ENCODE data around the gene METTL9.
"Not testable (repeated sequence)": the region's sequence is repeated elsewhere in the genome, so short reads cannot be mapped to it uniquely, and the experiment has no call there.

Gene METTL9

DNA sequence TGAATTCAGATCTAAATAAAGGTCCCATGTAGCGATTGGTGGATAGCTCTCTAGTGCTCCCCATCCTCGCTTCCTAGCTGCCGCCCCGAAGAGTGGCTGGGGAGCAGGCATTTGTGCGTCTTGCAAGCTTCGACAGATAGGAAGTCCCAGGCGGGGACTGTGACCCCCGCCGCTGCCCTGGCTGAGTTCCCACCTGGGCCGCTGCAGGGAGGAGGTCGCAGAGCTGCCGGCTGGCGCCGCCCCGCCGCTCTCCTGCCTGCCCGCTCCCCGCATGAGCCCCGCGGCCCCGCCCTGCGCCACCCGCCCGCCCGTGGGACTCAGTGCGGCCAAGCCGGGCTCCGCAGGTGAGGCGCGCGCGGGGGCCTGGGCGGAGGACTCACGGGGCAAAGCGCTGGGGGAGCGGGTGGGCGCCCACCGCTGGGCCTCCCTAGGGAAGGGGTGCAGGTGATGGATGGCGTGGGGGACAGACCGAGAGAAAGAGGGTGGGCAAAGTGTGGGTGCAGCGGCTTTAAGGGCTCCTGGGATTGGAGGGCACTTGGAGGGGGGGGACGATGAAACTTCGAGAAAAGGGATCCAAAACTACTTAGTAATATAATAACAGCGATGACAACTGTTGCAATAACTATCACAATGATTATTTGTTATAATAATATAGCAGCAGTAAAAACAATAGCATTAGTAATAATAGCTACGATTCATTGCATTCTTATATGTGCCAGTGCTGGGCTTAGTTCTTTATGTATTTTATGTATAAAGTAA lies 64.7 kb downstream of the METTL9 start, which contains the start of gene OTOA:
TSS of gene OTOA (plus strand) at position 80 of the 759 bp plus-strand sequence. CDS start 14,547 bp downstream, outside the sequence.
- Mint-ChIP-seq H3K4me1 (peaks cover 16 to 40% of the 10 kb centered on the region in 2 donors), H3K36me3 (no peaks in the 10 kb centered on the region), H3K9me3 (no peaks in the 10 kb centered on the region), H3K27ac (no peak within 1 kb of the TSS), H3K27me3 (no peaks in the 10 kb centered on the region), H3K4me3 (peak within 1 kb of the TSS; percentile 81 to 82)
- peak; percentile 83 to 86 for ATAC-seq (replicated peaks)
- peak; percentile 19 for DNase-seq

GRCh38 chr16:21664801-21665492 lies 65.6 kb downstream of the METTL9 start:
- Mint-ChIP-seq H3K27ac (peak overlapping the region; percentile 59), H3K4me3 (no peak overlapping the region)

GRCh38 chr16:21666772-21667171 lies 67.4 kb downstream of the METTL9 start:
- peaks cover 10 to 19% of the 10 kb centered on the region in 2 donors for H3K4me1 Mint-ChIP-seq
- ATAC-seq (replicated peaks) (no peak), DNase-seq (no peak)
- H3K27me3 Mint-ChIP-seq, result no peaks in the 10 kb centered on the region
- H3K36me3 Mint-ChIP-seq, result no peaks in the 10 kb centered on the region
- H3K27ac Mint-ChIP-seq, result no peak overlapping the region
- H3K9me3 Mint-ChIP-seq, result no peaks in the 10 kb centered on the region
- no peak overlapping the region for H3K4me3 Mint-ChIP-seq

More at GRCh38 chr16:21664801-21665492, 65.6 kb downstream of the METTL9 start:
- Mint-ChIP-seq H3K36me3 (no peaks in the 10 kb centered on the region), H3K27me3 (no peaks in the 10 kb centered on the region), H3K4me1 (peaks cover 14 to 32% of the 10 kb centered on the region in 2 donors), H3K9me3 (no peaks in the 10 kb centered on the region)
- DNase-seq, result no peak
- no peak for ATAC-seq (replicated peaks)

GRCh38 chr16:21667575-21667974 lies 68.2 kb downstream of the METTL9 start:
- Mint-ChIP-seq H3K36me3 (no peaks in the 10 kb centered on the region), H3K27me3 (no peaks in the 10 kb centered on the region), H3K9me3 (no peaks in the 10 kb centered on the region), H3K4me1 (peaks cover 8 to 14% of the 10 kb centered on the region in 2 donors), H3K4me3 (no peak overlapping the region), H3K27ac (no peak overlapping the region)
- ATAC-seq (replicated peaks), result no peak
- no peak for DNase-seq

DNA sequence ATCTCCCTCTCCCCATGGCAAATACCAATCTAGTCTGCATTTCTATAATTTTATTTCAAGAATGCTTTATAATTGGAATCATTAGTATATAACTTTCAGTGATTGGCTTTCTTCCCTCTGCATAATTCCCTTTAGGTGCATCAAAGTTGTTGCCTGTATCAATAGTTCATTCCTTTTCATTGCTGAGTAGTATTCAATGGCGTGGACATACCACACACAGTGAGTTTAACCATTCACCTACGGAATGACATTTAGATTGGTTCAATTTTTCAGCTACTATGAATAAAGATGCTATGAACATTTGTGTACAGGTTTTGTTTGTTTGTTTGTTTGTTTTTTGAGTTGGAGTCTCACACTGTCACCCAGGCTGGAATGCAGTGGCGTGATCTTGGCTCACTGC lies 74.1 kb downstream of the METTL9 start:
- DNase-seq (no peak), ATAC-seq (replicated peaks) (no peak)
- Mint-ChIP-seq H3K36me3 (no peaks in the 10 kb centered on the region), H3K4me1 (no peaks in the 10 kb centered on the region), H3K4me3 (no peak overlapping the region), H3K27me3 (peaks cover 0 to 6% of the 10 kb centered on the region in 2 donors), H3K9me3 (no peaks in the 10 kb centered on the region), H3K27ac (no peak overlapping the region)

DNA sequence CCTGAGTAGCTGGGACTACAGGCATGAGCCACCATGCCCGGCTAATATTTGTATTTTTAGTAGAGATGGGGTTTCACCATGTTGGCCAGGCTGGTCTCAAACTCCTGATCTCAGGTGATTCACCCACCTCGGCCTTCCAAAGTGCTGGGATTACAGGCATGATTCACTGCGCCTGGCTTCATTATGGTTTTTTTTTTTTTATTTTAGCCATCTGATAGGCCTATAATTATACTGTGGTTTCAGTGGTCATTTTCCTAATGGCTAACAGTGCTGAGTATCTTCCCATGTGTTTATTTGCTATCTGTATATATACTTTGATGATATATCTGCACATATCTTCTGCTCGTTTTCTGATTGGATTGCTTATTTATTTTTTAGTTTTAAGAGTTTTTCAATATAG lies 75.1 kb downstream of the METTL9 start:
- H3K4me3 Mint-ChIP-seq; H3K4me1 Mint-ChIP-seq; H3K36me3 Mint-ChIP-seq; H3K9me3 Mint-ChIP-seq; ATAC-seq (replicated peaks); H3K27me3 Mint-ChIP-seq; DNase-seq; H3K27ac Mint-ChIP-seq: not testable (repeated sequence)

- not testable (repeated sequence) for ATAC-seq (replicated peaks); H3K4me3 Mint-ChIP-seq
These were observed 81.3 kb downstream of the METTL9 start for GRCh38 chr16:21680714-21681113.

GRCh38 chr16:21683184-21683583 lies 83.8 kb downstream of the METTL9 start:
- Mint-ChIP-seq H3K9me3 (peaks cover 2 to 3% of the 10 kb centered on the region in 2 donors), H3K27ac (no peak overlapping the region), H3K36me3 (peaks cover 0 to 2% of the 10 kb centered on the region in 2 donors), H3K27me3 (peaks cover 6 to 20% of the 10 kb centered on the region in 2 donors), H3K4me3 (no peak overlapping the region), H3K4me1 (peaks cover 4 to 8% of the 10 kb centered on the region in 2 donors)
- DNase-seq (no peak), ATAC-seq (replicated peaks) (no peak)

More at GRCh38 chr16:21680714-21681113, 81.3 kb downstream of the METTL9 start:
- not testable (repeated sequence) for DNase-seq, H3K27ac Mint-ChIP-seq, H3K36me3 Mint-ChIP-seq, H3K4me1 Mint-ChIP-seq, H3K9me3 Mint-ChIP-seq
- H3K27me3 Mint-ChIP-seq, result peaks cover 10 to 20% of the 10 kb centered on the region in 2 donors

- DNase-seq (no peak), ATAC-seq (replicated peaks) (peak in 1 of 2 donors; percentile 27)
- Mint-ChIP-seq H3K4me3 (no peak overlapping the region), H3K4me1 (peaks cover 4 to 8% of the 10 kb centered on the region in 2 donors), H3K9me3 (peaks cover 3% of the 10 kb centered on the region in 2 donors), H3K36me3 (peaks cover 0 to 2% of the 10 kb centered on the region in 2 donors), H3K27me3 (peaks cover 4 to 20% of the 10 kb centered on the region in 2 donors), H3K27ac (no peak overlapping the region)
These were observed 84.8 kb downstream of the METTL9 start for GRCh38 chr16:21684199-21684598.

GRCh38 chr16:21685034-21685455 lies 85.7 kb downstream of the METTL9 start:
- H3K9me3 Mint-ChIP-seq, result peaks cover 3% of the 10 kb centered on the region in 2 donors
- DNase-seq (no peak), ATAC-seq (replicated peaks) (no peak)
- H3K27me3 Mint-ChIP-seq, result peaks cover 4 to 19% of the 10 kb centered on the region in 2 donors
- H3K27ac Mint-ChIP-seq, result no peak overlapping the region
- H3K4me1 Mint-ChIP-seq, result peaks cover 4 to 8% of the 10 kb centered on the region in 2 donors
- H3K36me3 Mint-ChIP-seq, result peaks cover 0 to 2% of the 10 kb centered on the region in 2 donors
- H3K4me3 Mint-ChIP-seq, result no peak overlapping the region

DNA sequence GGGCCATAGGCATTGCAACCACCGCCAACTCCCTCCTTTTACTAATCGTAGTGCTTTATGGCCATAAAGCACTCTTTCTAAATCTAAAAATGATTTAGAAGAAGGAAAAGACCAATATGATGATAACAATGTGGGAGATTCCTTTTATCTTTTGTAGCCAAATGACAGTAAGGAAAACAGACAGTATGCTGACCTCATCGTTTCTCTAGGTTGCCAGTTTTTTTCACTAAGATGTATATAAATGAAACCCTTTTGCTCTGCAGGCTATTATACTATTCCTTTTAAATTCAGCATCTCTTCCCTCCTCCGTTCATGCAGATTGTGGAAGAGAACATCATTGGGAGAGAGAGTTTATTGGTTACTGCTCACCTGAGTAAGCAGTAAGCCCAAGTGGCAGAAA lies 89.7 kb downstream of the METTL9 start:
- peaks cover 0 to 4% of the 10 kb centered on the region in 2 donors for H3K27me3 Mint-ChIP-seq
- ATAC-seq (replicated peaks), result no peak
- no peak for DNase-seq
- H3K4me1 Mint-ChIP-seq, result peaks cover 3 to 4% of the 10 kb centered on the region in 2 donors
- H3K4me3 Mint-ChIP-seq, result no peak overlapping the region
- H3K36me3 Mint-ChIP-seq, result peaks cover 0 to 2% of the 10 kb centered on the region in 2 donors
- no peak overlapping the region for H3K27ac Mint-ChIP-seq
- peaks cover 3 to 5% of the 10 kb centered on the region in 2 donors for H3K9me3 Mint-ChIP-seq

DNA sequence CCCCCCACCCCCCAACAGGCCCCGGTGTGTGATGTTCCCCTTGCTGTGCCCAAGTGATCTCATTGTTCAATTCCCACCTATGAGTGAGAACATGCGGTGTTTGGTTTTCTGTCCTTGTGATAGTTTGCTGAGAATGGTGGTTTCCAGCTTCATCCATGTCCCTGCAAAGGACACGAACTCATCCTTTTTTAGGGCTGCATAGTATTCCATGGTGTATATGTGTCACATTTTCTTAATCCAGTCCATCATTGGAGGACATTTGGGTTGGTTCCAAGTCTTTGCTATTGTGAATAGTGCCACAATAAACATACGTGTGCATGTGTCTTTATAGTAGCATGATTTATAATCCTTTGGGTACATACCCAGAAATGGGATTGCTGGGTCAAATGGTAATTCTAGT lies 91.6 kb downstream of the METTL9 start:
- not testable (repeated sequence) for H3K27me3 Mint-ChIP-seq

DNA sequence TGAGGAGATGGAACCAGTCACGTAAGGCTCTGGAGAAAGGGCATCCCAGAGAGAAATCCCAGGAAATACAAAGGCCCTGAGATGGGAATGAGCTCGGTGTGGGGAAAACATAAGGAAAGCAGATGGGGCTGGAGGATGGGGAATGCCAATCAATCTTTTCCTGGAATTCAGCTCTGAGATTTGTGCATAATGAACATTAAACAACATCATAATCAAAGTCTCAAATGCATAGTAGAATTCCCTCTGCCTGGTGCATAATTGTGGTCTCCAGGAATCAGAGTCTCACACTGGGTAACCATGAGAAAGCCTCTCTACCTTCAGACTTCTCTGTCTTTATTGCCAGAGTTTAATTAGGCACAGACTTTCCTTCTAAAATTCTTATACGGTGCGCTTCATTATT lies 95.2 kb downstream of the METTL9 start:
- no peak overlapping the region for H3K27ac Mint-ChIP-seq
- ATAC-seq (replicated peaks), result no peak
- peaks cover 0 to 4% of the 10 kb centered on the region in 2 donors for H3K27me3 Mint-ChIP-seq
- no peaks in the 10 kb centered on the region for H3K4me1 Mint-ChIP-seq
- peaks cover 0 to 1% of the 10 kb centered on the region in 2 donors for H3K9me3 Mint-ChIP-seq
- no peak for DNase-seq
- no peak overlapping the region for H3K4me3 Mint-ChIP-seq
- H3K36me3 Mint-ChIP-seq, result no peaks in the 10 kb centered on the region

More for the DNA sequence above, 91.6 kb downstream of the METTL9 start:
- H3K36me3 Mint-ChIP-seq; ATAC-seq (replicated peaks); H3K9me3 Mint-ChIP-seq; DNase-seq; H3K27ac Mint-ChIP-seq; H3K4me1 Mint-ChIP-seq; H3K4me3 Mint-ChIP-seq: not testable (repeated sequence)

DNA sequence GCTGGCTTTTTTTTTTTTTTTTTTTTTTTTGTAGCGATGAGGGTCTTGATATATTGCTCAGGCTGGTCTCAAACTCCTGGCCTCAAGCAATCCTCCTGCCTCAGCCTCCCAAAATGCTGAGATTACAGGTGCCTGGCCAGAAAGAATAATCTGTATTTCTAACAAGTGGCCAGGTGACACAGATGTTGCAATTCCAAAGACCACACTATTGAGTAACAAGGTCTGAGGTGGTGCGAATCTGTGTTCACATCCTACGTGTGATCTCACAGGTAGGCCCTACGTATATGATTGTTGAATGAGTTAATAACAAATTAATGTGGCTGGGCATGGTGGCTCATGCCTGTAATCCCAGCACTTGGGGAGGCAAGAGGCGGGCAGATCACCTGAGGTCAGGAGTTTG lies 97.7 kb downstream of the METTL9 start:
- DNase-seq (no peak), ATAC-seq (replicated peaks) (no peak)
- Mint-ChIP-seq H3K27ac (no peak overlapping the region), H3K27me3 (peaks cover 0 to 2% of the 10 kb centered on the region in 2 donors), H3K36me3 (no peaks in the 10 kb centered on the region), H3K9me3 (no peaks in the 10 kb centered on the region), H3K4me1 (no peaks in the 10 kb centered on the region), H3K4me3 (no peak overlapping the region)
